Measurements from ENCODE around the gene MEGF8.
"Not testable (repeated sequence)": the region's sequence is repeated elsewhere in the genome, so short reads cannot be mapped to it uniquely, and the experiment has no call there.

MEGF8 gene

GRCh38 chr19:42325896-42326771 is 699 bp downstream of the MEGF8 start:
- H3K4me3 ChIP-seq (ENCODE audit: low read length) = peak overlapping the region; percentile 88
- no peak for DNase-seq (ENCODE audit: low read depth, low spot score)

- no peak for DNase-seq (ENCODE audit: low read depth, low spot score)
- H3K4me3 ChIP-seq (ENCODE audit: low read length) = no peak overlapping the region
Measured at GRCh38 chr19:42326969-42327368, 1.5 kb downstream of the MEGF8 start.

- DNase-seq (ENCODE audit: low read depth, low spot score) = no peak
- H3K4me3 ChIP-seq (ENCODE audit: low read length) = no peak overlapping the region
Measured at GRCh38 chr19:42327381-42327780, 1.9 kb downstream of the MEGF8 start.

GRCh38 chr19:42328106-42328505 is 2.7 kb downstream of the MEGF8 start:
- no peak for DNase-seq (ENCODE audit: low read depth, low spot score)
- H3K4me3 ChIP-seq (ENCODE audit: low read length) = no peak overlapping the region

GRCh38 chr19:42328854-42329253 is 3.4 kb downstream of the MEGF8 start:
- no peak for DNase-seq (ENCODE audit: low read depth, low spot score)
- H3K4me3 ChIP-seq (ENCODE audit: low read length) = no peak overlapping the region

GRCh38 chr19:42330241-42330711 is 4.8 kb downstream of the MEGF8 start:
- H3K4me3 ChIP-seq (ENCODE audit: low read length) = no peak overlapping the region
- no peak for DNase-seq (ENCODE audit: low read depth, low spot score)

GRCh38 chr19:42331333-42331732 is 5.9 kb downstream of the MEGF8 start:
- H3K4me3 ChIP-seq (ENCODE audit: low read length); DNase-seq (ENCODE audit: low read depth, low spot score): not testable (repeated sequence)

- H3K4me3 ChIP-seq (ENCODE audit: low read length) = no peak overlapping the region
- no peak for DNase-seq (ENCODE audit: low read depth, low spot score)
Measured at GRCh38 chr19:42332059-42332458, 6.6 kb downstream of the MEGF8 start.

- no peak overlapping the region for H3K4me3 ChIP-seq (ENCODE audit: low read length)
- no peak for DNase-seq (ENCODE audit: low read depth, low spot score)
Measured at GRCh38 chr19:42333018-42333417, 7.6 kb downstream of the MEGF8 start.

GRCh38 chr19:42333975-42334696 is 8.7 kb downstream of the MEGF8 start:
- no peak overlapping the region for H3K4me3 ChIP-seq (ENCODE audit: low read length)
- no peak for DNase-seq (ENCODE audit: low read depth, low spot score)

- no peak overlapping the region for H3K4me3 ChIP-seq (ENCODE audit: low read length)
- no peak for DNase-seq (ENCODE audit: low read depth, low spot score)
Measured at GRCh38 chr19:42334697-42335373, 9.4 kb downstream of the MEGF8 start.

- H3K4me3 ChIP-seq (ENCODE audit: low read length) = no peak overlapping the region
- DNase-seq (ENCODE audit: low read depth, low spot score) = no peak
Measured at GRCh38 chr19:42335374-42335936, 10.0 kb downstream of the MEGF8 start.

GRCh38 chr19:42335971-42336370 is 10.5 kb downstream of the MEGF8 start:
- DNase-seq (ENCODE audit: low read depth, low spot score) = no peak
- H3K4me3 ChIP-seq (ENCODE audit: low read length) = no peak overlapping the region

- H3K4me3 ChIP-seq (ENCODE audit: low read length); DNase-seq (ENCODE audit: low read depth, low spot score): not testable (repeated sequence)
Measured at GRCh38 chr19:42339126-42339860, 13.9 kb downstream of the MEGF8 start.

GRCh38 chr19:42339922-42340321 is 14.5 kb downstream of the MEGF8 start:
- not testable (repeated sequence) for H3K4me3 ChIP-seq (ENCODE audit: low read length); DNase-seq (ENCODE audit: low read depth, low spot score)

- DNase-seq (ENCODE audit: low read depth, low spot score) = no peak
- no peak overlapping the region for H3K4me3 ChIP-seq (ENCODE audit: low read length)
Measured at GRCh38 chr19:42343344-42344110, 18.1 kb downstream of the MEGF8 start.

GRCh38 chr19:42344336-42344893 is 19.0 kb downstream of the MEGF8 start:
- DNase-seq (ENCODE audit: low read depth, low spot score) = no peak
- no peak overlapping the region for H3K4me3 ChIP-seq (ENCODE audit: low read length)

Data from Jurkat, Clone E6-1 (cell line).